ENCODE data around the gene UXS1.

The UXS1 gene

DNA sequence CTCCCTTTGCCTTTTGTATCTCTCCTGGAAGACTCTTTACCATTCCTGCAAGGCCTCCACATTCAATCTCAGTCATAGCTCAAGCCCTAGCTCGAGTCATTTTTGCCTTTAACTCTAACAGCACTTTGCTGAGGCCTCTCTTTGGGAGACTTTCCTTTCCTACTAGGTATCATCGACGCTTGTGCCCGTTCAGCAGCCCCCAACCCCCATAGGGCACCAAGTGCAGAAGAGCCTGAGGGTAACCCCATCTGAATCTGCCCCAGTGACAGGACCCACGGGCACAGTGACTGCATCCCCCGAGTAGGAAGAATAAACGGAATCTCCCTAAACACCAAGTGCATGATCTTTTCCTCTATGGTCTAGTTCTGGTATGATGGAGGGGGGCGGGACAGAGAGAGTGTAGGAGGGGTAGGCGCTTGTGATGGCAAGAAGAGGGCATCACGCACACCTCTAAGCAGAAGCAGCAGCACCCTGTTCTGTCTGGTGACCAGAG lies 66.3 kb downstream of the UXS1 start:
- DNase-seq = no peak

DNA sequence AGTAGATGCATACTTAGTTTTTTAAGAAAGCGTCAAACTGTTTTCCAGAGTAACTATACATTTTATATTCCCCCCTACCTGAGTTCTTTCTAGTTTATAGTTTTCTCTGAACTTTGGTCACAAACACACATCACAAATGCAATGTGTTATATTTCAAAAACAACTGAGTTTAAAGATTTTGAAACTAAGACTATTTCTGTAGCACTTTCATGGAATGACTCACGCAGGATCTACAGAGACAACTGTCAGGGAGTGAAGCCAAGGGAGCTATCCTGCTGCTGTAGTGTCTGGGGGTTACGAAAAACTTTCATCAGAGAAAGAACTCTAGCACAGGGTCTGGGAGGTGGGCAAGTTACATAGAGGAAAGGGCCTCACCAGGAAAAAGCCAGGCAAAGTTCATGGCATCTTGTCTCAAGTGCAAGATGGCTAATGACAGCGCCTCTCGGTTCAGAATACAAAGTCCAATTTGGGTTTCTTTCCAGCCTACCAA lies 66.8 kb downstream of the UXS1 start:
- no peak for DNase-seq

DNA sequence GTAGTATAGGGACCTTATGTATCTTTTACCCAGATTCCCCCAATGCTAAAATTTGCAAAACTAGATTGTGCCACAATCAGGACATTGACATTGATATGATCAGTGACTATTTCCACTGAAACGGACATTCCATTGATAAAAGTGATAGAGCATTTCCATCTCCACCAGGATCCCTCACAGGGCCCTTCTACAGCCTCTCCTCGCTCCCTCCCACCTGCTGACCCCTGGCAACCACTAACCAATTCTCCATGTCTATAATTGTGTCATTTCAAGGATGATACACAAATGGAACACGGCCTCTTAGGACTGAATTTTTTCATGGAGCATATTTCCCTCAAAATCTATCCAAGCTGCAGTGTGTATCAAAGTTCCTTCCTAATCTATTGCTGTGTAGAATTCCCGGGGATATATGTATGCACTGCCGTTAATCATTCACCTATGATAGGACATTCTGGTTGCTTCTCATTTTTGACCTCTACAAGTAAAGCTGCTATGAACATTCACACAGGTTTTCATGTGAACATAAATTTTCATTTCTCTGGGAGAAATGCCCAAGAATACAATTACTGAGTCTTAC lies 67.3 kb downstream of the UXS1 start:
- DNase-seq = no peak

DNA sequence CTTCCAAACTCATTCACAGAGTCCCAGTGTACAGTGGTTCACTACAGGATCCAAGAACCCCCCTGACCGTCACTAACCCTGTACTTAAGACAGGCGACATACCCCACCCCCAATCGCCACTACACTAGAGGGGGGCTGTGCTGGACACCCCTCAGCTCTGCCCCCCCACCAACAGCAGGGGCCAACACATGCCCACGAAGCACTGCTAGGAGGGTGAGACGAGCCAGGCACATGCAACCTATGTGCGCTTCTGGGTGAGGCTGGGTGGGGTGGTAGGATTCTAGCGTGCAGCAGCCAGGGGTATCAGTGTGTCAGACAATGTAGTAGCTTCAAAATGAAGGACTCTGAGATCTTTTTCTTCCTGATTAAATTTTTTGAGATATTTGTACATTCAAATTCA lies 67.8 kb downstream of the UXS1 start:
- no peak for DNase-seq

DNA sequence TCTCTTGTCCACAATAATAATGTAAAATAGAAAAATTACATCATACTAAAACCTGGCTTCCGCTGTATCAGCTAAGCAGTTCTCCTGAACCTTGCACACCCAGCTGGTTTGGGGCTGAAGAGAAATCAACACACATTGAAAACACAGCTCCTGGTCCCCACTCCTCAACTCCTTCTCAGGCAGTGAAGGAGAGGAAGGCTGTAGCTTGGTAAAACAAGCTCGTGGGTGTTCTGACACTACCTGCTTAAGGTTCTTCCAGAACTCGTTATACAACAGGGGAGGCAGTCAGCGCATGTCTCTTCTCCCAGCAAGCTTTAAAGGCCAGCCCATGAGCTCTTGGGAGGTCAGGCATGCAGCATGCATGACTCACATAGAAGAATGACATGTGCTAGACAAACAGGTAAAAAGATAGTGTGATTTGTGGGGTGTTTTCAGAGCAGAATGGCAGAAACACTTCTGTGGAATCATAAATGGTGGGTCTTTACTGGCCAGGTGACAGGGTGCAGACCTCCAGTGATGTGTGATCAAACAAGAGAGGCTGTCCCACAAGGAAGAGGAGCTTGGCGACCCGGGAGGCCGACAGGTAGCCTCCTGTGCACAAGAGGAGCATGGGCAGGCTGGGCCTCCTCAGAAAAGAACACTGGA lies 69.1 kb downstream of the UXS1 start:
- DNase-seq = no peak

DNA sequence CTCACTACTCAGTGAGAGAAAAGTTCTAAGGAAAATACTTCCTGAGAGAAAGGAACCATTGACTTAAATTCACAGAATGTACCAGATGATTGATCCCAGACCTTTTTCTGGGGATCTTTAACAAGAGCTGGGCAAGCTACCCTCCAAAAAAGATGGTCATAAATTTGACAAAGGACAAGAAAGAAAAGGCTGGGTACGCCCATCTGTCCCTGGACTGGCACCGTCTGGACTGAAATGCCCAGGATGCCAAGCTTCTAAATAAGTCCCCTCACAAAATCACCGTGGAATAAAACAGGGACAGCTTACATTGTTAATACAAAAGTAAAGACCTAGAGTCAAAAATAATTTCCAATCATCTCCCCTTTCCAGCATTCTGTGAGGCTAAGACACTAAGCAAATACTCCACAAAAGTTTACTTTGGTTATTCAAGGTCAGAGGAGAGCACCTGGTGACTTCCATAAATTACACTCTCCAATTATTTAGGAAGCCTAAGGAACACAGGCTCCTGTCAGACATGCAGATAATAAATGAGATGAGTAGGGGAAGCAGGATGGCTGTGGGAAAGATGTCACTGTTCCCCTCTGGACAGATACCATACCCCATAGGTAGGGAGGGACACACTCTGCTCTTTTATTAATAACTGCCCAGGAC lies 69.9 kb downstream of the UXS1 start:
- DNase-seq = no peak

DNA sequence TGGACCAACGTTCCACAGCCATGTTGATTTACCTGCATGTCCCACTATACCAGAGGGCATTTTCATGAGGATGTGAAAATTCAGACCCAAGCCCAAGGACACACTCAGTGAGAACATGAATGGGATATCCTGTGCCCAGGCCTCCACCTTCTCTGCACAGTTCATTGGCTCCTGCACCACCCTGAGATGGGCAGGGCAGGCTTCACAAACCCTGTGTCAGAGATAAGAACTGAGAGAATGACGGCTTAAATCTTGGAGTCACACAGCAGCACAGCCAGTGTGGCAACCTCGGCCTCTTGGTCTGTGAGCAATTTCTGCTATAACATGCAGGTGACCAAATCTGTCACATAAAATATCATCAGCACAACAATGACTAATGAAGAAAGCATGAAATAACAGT lies 71.9 kb downstream of the UXS1 start:
- no peak for DNase-seq

DNA sequence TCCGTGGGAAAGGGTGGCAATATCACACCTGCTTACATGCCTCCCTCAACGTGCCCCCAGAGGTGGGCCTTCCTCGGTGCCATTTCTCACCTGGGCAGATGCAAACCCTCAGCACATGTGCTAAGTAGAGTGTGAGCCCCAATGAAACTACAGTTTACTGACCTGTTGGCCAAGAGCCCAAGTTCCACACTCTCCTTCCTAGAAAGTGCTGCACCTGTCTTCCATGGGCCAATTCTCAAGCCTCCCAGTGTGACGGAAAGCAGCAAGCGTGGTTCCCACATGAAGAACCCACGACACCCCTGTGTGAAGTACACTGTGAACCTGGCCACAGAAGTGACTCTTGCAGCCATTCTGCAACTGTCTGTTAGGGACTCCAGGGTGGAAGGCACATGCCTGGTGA lies 73.7 kb downstream of the UXS1 start:
- no peak for DNase-seq

DNA sequence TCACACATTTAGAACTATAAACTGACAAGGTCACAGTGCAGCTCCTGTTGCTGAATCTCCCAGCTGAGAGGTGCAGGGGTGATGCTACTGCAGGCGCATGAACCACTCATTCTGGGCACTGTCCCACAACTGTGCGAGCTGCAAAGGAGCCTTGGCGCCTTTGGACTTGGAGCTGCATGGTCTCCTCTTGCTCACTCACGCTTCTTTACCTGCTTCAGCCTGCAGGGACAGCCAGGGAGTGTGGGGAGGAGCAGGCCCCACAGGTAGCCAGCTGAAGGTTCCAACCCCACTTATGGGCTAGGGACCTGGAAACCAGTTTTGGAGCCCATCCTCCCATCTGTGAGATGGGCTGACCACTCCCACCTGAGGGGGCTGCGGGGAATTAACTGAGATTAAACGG lies 75.0 kb downstream of the UXS1 start:
- DNase-seq = no peak

DNA sequence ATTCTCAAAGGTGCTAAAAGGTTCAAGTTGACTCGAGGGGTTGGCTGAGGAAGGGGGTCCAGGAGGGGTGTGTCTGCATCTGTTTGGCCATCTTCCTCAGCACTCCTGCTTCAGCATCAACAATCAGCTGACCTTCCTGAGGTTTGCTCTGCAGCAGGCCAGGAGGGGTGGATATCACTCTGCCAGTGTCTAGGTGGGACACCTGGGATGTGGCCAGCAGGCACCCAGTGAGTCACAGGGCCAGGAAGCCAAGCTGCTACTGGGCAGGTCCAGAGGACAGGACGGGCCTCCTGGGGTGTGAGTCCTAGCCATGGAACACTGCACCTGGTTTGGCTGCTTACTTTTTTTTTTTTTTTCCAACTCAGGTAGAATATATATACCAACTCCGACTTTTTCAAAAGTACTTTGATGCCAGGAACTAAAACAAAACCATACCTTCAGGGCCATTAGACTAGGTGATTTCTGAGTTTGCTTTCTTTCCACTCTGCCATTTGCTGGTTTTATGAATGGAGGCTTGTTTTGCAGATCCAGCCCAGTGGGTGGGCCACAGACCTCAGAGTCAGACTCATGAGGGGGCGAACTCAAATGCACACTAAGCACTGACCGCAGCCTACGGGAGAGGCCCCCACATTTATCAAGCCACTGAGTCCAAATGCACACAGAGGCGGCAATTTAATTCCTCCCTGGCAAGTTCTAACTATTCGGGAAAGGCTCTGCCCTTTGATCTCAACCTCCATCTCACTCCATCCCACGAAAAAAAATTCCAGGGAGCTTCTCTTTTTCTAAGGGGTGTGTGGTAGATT lies 76.0 kb downstream of the UXS1 start:
- DNase-seq = no peak

DNA sequence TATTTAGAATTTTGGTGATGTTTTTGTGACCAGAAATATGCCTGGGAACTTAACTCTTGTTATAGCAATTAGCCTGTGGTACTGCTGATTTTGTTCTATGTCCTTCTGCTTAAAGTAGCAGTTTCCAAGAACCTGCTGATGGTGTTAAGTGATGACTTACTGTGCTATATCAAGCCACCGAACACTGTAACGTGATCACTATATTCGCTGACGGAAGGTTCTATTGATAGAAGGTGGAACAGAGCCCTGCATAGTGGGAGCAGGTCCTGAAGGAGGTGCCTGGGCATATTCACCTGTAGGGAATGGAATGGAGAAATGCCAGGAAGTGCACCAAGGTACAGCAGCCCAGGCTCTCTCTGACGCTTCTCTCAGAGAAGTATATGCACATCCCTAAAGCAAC lies 76.8 kb downstream of the UXS1 start:
- DNase-seq = no peak

DNA sequence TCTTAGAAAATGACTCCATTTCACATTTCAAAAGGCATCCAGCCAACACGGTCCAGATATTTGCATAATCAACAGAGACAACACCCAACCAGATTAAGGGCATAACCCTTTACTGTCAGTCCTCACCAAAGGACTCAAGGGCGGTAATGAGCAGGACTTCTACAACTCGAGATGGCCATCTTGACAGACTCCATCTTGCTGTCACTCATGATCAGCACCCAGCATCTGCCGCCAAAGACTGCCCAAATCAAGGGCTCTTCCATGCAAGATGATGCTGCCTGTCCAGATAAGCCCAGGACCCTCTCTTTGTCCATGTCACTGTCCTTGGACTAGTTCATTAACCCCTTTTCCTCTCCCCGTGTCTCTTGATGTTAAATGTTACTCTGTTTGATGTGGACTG lies 77.9 kb downstream of the UXS1 start:
- no peak for DNase-seq

DNA sequence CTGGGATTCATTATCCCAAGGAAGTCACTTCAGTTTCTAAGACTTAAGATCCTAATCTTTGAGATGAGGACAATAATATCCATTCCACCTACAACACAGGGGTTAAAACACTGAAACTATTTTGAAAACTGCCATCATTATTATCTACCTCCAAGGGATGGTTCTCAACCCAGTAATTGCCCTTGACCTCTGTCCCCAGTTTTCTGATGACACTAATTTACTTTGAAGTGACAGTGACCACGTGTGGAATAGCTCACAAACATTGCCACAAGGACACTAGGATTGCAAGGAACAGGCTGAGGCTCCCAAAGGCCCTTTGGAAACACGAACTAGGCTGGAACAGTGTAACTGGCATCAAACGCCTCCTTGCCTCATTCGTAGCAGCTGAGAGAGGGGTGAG lies 78.4 kb downstream of the UXS1 start:
- no peak for DNase-seq

DNA sequence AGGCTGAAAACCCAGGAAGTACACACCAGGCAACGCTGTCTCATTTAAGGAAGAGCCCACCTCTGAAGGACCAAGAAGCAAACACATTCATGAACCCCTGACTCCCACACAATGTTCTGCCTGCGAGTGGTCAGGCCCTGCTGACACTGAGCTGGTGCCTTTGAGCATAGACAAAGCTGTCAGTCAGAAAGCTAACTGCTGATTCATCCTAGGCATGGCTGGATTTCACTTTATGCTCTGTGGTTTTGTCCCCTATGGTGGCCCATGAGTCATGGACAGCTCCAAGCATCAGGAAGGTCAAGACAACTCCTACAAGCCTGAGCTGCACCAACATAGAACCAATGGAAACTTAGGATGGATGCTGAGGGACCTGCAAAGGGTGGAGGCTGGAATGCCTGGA lies 78.9 kb downstream of the UXS1 start:
- no peak for DNase-seq

DNA sequence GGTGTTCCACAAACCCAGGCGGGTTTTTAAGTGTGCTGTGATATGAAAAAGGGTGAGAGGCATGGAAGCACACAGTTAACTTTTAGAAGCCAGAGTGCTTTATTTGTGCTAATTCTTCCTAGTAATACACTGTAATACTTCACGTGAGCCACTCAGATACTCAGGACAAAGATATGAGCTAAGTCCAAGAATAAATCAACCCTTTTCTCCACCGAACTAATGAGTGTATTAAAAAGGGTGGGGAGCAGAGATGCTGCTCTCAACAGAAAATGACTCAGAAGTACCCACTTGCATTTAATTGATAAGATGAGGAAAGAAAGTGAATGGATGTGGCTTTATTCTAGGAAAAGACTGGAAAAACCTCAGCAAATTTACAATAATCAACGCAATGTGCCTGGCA lies 79.9 kb downstream of the UXS1 start:
- no peak for DNase-seq

DNA sequence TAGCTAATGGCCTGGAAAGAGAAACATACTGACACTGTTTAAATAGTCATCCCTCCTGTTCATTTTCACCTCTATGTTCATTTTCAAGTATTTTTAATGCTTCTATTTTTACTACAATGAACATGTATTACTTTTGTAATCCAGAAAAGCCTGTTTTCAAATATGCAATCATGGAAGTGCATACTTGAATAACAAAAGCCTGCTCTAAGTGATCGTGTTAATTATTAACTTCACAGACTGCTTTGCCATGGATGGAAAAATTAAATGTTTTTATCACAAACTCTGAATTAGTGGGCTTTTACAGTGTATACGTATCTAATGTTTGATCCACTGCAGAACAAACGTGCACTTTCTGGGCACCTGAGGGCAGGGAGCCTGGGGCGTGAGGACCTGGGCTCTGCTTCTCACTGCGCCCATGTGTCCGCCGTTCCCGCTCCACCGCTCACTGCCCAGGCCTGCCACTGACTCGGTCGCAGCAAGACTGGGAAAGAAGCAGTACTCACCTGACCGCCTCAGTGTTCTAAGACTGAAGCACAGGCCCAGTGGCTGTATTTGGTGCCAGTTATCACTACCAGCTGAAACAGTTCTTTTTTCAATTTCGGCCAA lies 80.6 kb downstream of the UXS1 start:
- no peak for DNase-seq

DNA sequence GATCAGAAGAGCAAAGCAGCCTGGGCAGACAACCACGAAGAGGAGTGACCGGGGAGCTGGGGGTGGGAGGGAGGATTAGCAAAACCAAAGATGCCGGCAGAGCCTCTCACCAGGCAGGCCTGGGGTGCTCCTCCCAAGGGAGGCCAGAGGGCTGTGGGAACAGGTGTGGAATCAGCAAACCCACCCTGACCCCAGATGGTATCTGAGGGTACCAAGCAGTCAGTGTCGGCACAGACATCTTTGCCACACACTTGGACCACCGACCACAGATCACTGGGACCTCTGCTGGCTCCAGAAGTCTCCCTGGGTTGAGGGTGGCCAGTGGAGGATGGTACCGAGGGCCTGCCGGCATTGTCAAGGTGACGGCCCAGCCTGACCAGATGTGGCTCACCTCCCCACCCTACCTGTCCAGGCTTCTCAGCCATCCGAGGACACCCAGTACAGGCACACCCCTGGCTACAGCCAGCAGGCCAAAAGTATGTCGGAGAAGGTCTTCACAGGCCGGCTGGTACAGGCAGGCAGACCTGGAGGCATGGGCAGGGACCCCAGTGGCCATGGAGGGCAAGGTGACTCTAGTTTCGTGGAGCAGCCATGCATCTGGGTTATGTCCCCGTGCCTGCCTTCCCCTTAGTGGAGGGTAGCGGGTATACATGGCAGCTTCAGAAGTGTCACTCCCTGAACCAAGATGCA lies 82.1 kb downstream of the UXS1 start:
- no peak for DNase-seq

DNA sequence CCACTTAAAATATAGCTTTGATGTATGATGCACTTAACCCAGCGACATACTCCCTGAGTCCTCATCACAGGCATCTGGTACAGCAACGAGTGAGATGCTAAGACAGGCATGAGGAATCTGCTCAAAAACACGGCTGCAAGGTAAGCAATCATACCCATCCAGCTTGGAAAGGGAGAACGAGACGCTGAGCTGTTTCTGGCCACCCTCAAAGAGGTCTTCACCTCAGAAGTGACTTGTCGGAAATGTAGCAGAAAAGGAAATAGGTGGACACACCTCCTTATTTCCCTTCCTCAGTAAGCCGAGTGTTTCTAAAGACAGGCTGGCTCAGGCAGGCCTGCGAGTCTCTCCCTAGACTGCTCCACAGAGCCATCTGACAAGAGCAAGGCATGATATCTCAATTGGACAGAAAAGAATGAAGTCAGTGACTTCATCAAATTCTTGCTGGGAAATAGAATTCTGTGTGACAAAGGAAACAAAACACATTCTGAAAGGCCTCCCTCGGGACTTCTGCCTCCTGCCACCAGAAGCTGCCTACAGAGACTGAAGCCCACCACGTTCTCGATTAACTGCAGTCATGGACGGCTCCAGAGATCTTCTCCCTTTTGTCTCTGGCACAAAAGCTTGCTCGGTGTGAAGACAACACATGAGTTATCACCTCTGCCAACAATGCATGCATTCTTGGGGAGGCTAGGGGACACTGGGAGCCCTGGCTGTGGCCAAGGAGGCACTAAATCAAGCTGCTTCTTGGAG lies 84.3 kb downstream of the UXS1 start:
- DNase-seq = no peak

DNA sequence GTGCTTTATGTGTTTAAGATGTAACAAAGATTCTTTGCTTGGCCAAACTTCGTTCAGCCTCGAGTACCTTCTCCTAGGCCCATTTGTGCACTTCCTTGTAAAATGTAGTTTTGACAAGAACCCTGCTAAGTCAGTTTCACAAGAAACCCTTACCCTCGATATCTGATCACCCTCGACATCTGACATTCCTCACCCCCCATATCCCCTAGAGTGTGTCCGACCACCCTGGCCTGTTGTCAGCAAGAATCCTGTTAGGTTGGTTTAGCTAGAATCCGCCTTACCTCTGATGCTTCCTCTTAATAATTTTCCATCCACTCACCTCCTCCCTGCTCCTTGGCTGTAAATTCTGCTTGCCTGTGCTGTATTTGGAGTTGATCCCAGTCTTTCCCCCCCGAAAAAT lies 85.3 kb downstream of the UXS1 start:
- DNase-seq = no peak

DNA sequence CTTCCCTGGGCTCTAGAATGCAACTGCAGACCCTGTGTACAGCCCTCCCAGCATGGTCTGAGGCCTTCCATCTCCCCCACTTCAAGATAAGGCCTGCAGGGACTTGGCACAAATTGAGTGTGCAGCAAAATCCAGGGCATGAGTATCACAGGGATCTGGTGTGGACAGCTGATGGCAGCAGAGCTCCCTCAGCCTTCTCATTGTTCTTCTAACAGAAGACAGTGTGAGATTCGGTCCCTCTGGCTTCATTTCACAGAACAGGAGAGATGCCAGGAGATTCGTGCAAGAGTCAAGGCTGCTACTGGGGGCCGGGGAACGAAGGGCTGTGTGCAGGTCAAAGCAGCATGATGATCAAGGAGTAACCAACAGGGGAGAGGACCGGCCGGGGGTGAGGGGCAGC lies 85.8 kb downstream of the UXS1 start:
- DNase-seq = no peak

DNA sequence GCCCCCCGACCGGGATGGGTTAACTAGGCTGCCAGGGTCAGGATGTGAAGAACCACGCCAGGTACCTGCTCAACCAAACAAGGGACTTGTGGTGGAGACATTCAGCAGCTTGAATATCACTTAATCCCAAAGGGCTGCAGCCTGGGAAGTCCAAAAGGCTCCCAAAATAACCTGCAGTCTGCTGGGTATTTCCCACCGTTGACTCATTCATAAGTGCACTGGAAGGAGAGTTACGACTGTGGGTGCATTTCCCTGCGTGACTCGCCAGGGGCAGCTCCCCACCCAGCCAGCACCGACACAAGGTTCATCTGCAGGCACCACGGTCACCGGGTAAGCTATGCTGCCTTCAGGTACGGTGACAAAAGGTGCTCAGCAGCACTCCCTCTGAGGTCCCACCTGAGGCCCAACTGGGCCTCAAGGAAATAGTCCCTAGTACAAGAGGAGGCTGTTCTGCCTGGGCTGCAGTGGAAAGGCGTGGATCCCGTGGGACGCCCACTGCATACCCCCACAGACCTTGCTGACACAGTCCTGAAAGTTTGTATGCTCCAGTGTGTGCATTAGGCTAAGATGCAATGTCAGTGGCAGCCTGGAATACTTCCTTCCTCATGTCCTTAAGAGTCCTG lies 86.5 kb downstream of the UXS1 start:
- no peak for DNase-seq
